ENCODE measurements around the gene PEAK1.
"Not testable (repeated sequence)": the region's sequence is repeated elsewhere in the genome, so short reads cannot be mapped to it uniquely, and the experiment has no call there.

Gene PEAK1

DNA sequence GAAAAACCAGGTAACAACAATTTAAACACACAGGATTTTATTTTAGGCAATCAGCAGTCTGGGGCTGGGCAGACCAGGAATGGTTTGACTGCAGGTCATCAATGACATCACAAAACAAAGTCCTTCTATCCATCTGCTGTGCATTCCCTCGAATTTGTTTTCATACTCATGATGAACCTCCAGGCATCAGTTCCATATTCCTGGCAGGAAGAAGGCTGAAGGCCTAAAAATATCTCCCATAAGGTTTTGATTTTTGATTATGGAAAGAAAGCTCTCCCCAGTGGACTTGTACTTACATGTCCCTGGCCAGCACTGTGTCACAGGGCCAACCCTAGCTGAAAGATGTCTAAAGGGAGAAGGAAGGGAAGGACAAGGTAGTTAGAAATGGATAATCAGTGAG is 107.4 kb downstream of the PEAK1 start:
- in situ Hi-C loops (cut with MboI; ENCODE audit: low sequenced_read_pairs), result no loop called here

- in situ Hi-C loops (cut with MboI; ENCODE audit: low sequenced_read_pairs), result no loop called here
Observed at GRCh38 chr15:77311618-77312398, 108.1 kb downstream of the PEAK1 start.

- in situ Hi-C loops (cut with MboI; ENCODE audit: low sequenced_read_pairs), result no loop called here
Observed at GRCh38 chr15:77311020-77311419, 108.9 kb downstream of the PEAK1 start.

DNA sequence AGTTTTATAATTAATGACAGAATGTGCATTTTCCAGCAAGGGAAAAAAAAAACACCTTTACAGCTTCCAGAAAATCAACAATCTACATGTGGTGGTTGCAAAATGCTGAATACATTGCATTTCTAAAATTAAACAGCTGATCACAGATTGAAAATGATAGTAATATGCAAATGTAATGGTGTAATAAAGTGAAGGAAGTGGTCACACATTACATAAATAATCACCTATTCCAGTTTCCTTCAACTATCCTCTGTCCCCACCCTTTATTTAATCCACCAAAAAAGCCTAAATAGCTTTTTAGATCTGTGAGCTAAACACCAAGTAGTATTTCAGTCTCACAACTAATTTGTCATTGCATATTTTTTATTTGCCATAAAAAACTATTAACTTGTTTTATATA is 110.5 kb downstream of the PEAK1 start:
- in situ Hi-C loops (cut with MboI; ENCODE audit: low sequenced_read_pairs), result no loop called here

DNA sequence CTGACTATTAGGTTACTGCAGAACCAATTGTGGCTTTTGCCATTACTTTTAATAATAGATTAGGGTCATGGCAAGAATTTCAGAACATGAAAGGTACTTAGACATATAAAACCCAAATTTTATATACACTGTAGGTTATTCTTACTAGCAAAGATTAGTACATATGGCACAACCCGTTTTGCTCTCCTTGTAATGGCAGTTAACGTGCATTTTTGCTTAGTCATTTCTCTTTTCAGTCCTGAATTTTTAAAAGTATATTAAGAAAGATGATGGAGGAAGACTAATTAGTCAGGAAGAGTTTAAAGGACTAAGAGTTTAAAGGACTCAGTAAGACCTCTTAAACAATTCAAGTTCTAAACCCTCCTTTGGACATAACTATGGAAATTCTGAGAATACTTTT is 114.0 kb downstream of the PEAK1 start:
- in situ Hi-C loops (cut with MboI; ENCODE audit: low sequenced_read_pairs), result no loop called here

- in situ Hi-C loops (cut with MboI; ENCODE audit: low sequenced_read_pairs), result no loop called here
Observed at GRCh38 chr15:77296773-77297337, 123.0 kb downstream of the PEAK1 start.

- in situ Hi-C loops (cut with MboI; ENCODE audit: low sequenced_read_pairs), result no loop called here
Observed at GRCh38 chr15:77295446-77295845, 124.5 kb downstream of the PEAK1 start.

- in situ Hi-C loops (cut with MboI; ENCODE audit: low sequenced_read_pairs), result no loop called here
Observed at GRCh38 chr15:77292969-77293558, 126.8 kb downstream of the PEAK1 start.

DNA sequence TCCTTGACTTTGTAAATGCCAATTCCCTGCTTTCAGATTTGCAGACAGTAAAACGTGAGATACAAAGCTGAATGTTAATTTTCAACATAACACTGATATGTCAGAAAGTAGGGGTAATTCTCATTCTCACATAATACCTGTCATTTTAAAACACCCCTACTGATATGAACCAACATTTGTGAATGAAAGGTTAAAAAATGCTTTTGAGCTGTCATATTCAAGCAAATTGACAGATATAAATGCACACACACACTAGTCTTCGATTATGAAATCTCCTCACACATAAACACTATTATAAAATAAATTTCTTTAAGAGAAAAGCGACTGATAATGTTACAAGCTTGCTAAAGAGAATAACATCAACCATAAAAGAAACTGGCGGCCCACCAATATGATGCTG is 128.8 kb downstream of the PEAK1 start:
- in situ Hi-C loops (cut with MboI; ENCODE audit: low sequenced_read_pairs), result no loop called here

- in situ Hi-C loops (cut with MboI; ENCODE audit: low sequenced_read_pairs), result no loop called here
Observed at GRCh38 chr15:77287385-77287784, 132.5 kb downstream of the PEAK1 start.

- in situ Hi-C loops (cut with MboI; ENCODE audit: low sequenced_read_pairs), result no loop called here
Observed at GRCh38 chr15:77285057-77285997, 134.6 kb downstream of the PEAK1 start.

- in situ Hi-C loops (cut with MboI; ENCODE audit: low sequenced_read_pairs), result no loop called here
Observed at GRCh38 chr15:77282333-77282732, 137.6 kb downstream of the PEAK1 start.

DNA sequence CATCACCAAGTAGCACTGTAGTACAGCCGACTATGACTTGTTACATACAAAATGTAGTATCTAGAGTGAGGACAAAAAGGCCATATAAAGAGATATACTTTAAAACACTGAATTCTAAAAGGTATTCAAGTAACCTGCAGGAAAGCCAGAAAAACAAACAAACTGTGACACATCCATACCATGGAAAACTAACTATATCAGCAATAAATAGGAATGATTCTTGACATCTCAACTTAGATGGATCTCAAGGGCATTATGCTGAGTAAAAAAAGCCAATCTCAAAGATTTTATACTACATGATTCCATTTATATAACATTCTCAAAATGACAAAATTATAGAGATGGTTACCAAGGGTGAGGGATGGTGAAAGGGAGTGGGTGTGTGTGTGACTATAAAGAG is 143.0 kb downstream of the PEAK1 start:
- in situ Hi-C loops (cut with MboI; ENCODE audit: low sequenced_read_pairs), result no loop called here

- in situ Hi-C loops (cut with MboI; ENCODE audit: low sequenced_read_pairs), result no loop called here
Observed at GRCh38 chr15:77276096-77276495, 143.8 kb downstream of the PEAK1 start.

DNA sequence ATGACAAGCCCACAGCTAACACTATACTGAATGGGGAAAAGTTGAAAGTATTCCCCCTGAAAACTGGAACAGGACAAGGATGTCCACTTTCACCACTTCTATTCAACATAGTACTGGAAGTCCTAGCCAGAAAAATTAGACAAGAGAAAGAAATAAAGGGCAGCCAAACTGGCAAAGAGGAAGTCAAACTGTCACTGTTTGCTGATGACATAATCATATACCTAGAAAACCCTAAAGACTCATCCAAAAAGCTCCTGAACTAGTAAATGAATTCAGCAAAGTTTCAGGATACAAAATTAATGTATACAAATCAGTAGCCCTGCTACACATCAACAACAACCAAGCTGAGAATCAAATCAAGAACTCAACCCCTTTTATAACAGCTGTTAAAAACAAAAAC is 146.8 kb downstream of the PEAK1 start:
- in situ Hi-C loops (cut with MboI; ENCODE audit: low sequenced_read_pairs), result not testable (repeated sequence)

DNA sequence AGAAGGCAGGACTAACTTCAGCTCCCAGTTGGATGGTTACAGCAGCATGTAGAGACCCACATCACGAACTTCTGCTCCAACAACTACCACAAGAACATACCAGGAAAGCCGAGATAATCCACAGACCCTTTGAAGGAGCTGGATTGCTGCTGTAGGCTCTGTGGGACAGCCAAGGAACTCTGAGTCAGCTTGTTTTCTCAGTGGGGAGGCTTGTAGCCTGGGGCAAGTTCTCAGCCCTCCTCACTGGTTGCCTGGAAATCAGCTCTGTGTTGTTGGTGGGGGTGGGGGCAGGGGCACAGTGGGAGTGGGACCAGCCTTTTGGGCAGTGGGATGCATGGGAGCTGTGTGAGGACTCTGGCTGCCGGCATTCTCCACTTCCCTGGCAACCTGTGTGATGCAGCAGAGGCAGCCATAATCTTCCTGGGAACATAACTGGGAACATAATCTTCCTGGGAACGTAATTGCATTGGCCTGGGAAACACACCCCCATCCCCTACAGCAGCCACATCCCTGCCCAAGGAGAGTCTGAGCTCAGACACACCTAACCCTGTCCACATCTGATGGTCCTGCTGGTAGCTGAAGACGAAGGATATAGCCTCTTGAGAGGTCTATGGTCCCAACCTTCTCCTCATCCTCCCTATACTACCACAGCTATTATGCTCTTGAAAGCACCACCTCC is 153.1 kb downstream of the PEAK1 start:
- in situ Hi-C loops (cut with MboI; ENCODE audit: low sequenced_read_pairs), result no loop called here

- in situ Hi-C loops (cut with MboI; ENCODE audit: low sequenced_read_pairs), result no loop called here
Observed at GRCh38 chr15:77255385-77255784, 164.5 kb downstream of the PEAK1 start.

- in situ Hi-C loops (cut with MboI; ENCODE audit: low sequenced_read_pairs), result no loop called here
Observed at GRCh38 chr15:77251662-77252061, 168.2 kb downstream of the PEAK1 start.

DNA sequence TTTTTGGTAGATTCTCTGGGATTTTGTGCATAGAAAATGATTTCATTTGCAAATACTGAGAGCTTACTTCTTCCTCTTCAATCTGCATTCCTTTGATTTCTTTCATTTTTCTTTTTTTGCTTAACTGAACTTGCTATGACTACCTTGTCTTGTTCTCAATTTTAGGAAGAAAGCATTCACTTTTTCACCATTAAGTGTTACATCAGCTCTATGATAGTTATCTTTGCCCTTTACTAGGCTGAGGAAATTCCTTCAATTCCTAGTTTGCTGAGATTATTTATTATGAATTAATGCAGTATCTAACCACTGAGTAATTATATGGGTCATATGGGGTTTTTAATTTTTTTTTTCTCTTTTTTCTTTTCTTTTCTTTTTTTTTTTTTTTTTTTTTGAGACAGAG is 172.8 kb downstream of the PEAK1 start:
- in situ Hi-C loops (cut with MboI; ENCODE audit: low sequenced_read_pairs), result no loop called here

- in situ Hi-C loops (cut with MboI; ENCODE audit: low sequenced_read_pairs), result no loop called here
Observed at GRCh38 chr15:77243716-77244401, 176.0 kb downstream of the PEAK1 start.
